OCI-LY3 (cell line): ENCODE data around the gene FOLR3.

Source experiments
- EZH2phosphoT487 ChIP-seq: fragments of 200-600 bp; shearing (Covaris generic); IDR thresholded peaks from 2 replicates; pipeline ENCODE4 v1.6.1; 2018; ENCODE audit warnings: antibody characterized with exemption, mixed run types, low read depth
- TF ChIP-seq, protein P1 (sequence below): fragments of 200-600, 300-600 bp; sonication (generic); IDR thresholded peaks from 2 replicates; pipeline ENCODE4 v1.5.1; 2014; ENCODE audit warnings: antibody characterized with exemption, low read length, low read depth

GRCh38 chr11:72179049-72179803 is 43.7 kb downstream of the FOLR3 start:
- TF ChIP-seq, protein P1, sequence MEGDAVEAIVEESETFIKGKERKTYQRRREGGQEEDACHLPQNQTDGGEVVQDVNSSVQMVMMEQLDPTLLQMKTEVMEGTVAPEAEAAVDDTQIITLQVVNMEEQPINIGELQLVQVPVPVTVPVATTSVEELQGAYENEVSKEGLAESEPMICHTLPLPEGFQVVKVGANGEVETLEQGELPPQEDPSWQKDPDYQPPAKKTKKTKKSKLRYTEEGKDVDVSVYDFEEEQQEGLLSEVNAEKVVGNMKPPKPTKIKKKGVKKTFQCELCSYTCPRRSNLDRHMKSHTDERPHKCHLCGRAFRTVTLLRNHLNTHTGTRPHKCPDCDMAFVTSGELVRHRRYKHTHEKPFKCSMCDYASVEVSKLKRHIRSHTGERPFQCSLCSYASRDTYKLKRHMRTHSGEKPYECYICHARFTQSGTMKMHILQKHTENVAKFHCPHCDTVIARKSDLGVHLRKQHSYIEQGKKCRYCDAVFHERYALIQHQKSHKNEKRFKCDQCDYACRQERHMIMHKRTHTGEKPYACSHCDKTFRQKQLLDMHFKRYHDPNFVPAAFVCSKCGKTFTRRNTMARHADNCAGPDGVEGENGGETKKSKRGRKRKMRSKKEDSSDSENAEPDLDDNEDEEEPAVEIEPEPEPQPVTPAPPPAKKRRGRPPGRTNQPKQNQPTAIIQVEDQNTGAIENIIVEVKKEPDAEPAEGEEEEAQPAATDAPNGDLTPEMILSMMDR: no peak
- no peak for TF ChIP-seq EZH2phosphoT487
